H1 (cell line): ENCODE measurements around the gene SAMD4A. TPM values are rescaled to one million over a fixed set of nuclear protein-coding genes. Genes with fewer than 3 reads are reported as not detected.

Experiments
- CTCF ChIA-PET: fragments of 300-600 bp; sonication (Branson Sonifier 250); formaldehyde crosslinking; loops from one replicate; lab custom pipeline; 2021; ENCODE audit not compliant: partially characterized antibody; lab: Charles Lee
- POLR2A ChIA-PET: fragments of 300-600 bp; sonication (Branson Sonifier 250); formaldehyde crosslinking; loops from one replicate; lab custom pipeline; 2021; ENCODE audit warnings: inconsistent platforms; ENCODE audit not compliant: partially characterized antibody; lab: Charles Lee
- DNase-seq, 2 experiments: peaks; one replicate each; pipeline versions ENCODE4 v3.0.0 to v3.0.0-alpha.2; 2010 to 2022; ENCODE audit warnings: low spot score in 2 of 2, low read depth in 1 of 2, mixed read lengths in 1 of 2
- FAIRE-seq: peaks from 2 replicates; lab custom pipeline; 2011; peaks lifted over from hg19 to GRCh38; lab: Jason Lieb, UNC
- H2AFZ ChIP-seq: 2 replicates; pipeline ENCODE4 v1.8.1; 2012; ENCODE audit warnings: low read length, inconsistent platforms
- H2AK5ac ChIP-seq: 2 replicates; pipeline ENCODE4 v1.6.1; 2013; ENCODE audit warnings: low read depth, low read length
- H2BK120ac ChIP-seq: replicated peaks from 2 replicates; pipeline ENCODE3; 2013; ENCODE audit warnings: low read depth, low read length, inconsistent platforms
- H2BK12ac ChIP-seq: 2 replicates; pipeline ENCODE4 v1.6.1; 2013; ENCODE audit warnings: low read depth, low read length
- H2BK15ac ChIP-seq: 2 replicates; pipeline ENCODE4 v1.6.1; 2013; ENCODE audit warnings: low read length
- H2BK20ac ChIP-seq: 2 replicates; pipeline ENCODE4 v1.6.1; 2013; ENCODE audit warnings: low read length
- H2BK5ac ChIP-seq: 2 replicates; pipeline ENCODE4 v1.6.1; 2013; ENCODE audit warnings: low read depth, low read length
- H3K14ac ChIP-seq: 2 replicates; pipeline ENCODE4 v1.6.1; 2013; ENCODE audit warnings: inconsistent platforms; ENCODE audit not compliant: insufficient read length
- H3K18ac ChIP-seq: 2 replicates; pipeline ENCODE4 v1.6.1; 2013; ENCODE audit warnings: low read length; ENCODE audit errors: extremely low read depth
- H3K23ac ChIP-seq: 2 replicates; pipeline ENCODE4 v1.6.1; 2013; ENCODE audit warnings: inconsistent platforms; ENCODE audit not compliant: insufficient read length
- H3K23me2 ChIP-seq: 2 replicates; pipeline ENCODE4 v1.6.1; 2013; ENCODE audit warnings: low read depth, low read length
- H3K27ac ChIP-seq: 2 replicates; pipeline ENCODE4 v1.6.1; 2011; ENCODE audit warnings: low read depth, low read length, inconsistent platforms
- H3K27me3 ChIP-seq, 4 experiments: replicated peaks in 1 of 4; 1 replicate in 1 of 4; 2 replicates in 3 of 4; pipeline versions ENCODE4 v1.6.1 to v1.8.1; 2011 to 2013; ENCODE audit warnings: low read length in 3 of 4, mild to moderate bottlenecking in 3 of 4, inconsistent platforms in 2 of 4, mixed read lengths in 2 of 4, moderate library complexity in 1 of 4; ENCODE audit not compliant: control insufficient read depth in 3 of 4, insufficient read depth in 3 of 4; ENCODE audit errors: extremely low read depth in 1 of 4
- H3K36me3 ChIP-seq, 4 experiments: 2 replicates each; pipeline versions ENCODE4 v1.6.1 to v1.8.1; 2011 to 2013; ENCODE audit warnings: mild to moderate bottlenecking in 4 of 4, low read length in 3 of 4, moderate library complexity in 2 of 4, control low read depth in 1 of 4, inconsistent platforms in 1 of 4; ENCODE audit not compliant: insufficient read depth in 4 of 4, control insufficient read depth in 2 of 4
- H3K4ac ChIP-seq: replicated peaks from 2 replicates; pipeline ENCODE3; 2013; ENCODE audit warnings: low read length, low read depth, mixed read lengths, inconsistent platforms; ENCODE audit not compliant: insufficient read length
- H3K4me1 ChIP-seq, 4 experiments: replicated peaks in 1 of 4; 1 replicate in 1 of 4; 2 replicates in 3 of 4; pipeline versions ENCODE4 v1.6.1 to v1.8.1; 2011 to 2013; ENCODE audit warnings: low read length in 3 of 4, inconsistent platforms in 2 of 4, mixed read lengths in 1 of 4; ENCODE audit not compliant: insufficient read depth in 4 of 4, control insufficient read depth in 3 of 4
- H3K4me2 ChIP-seq, 2 experiments: 2 replicates each; pipeline versions ENCODE4 v1.6.1 to v1.8.1; 2011 to 2013; ENCODE audit warnings: low read depth in 2 of 2, low read length in 2 of 2, control low read depth in 1 of 2, inconsistent platforms in 1 of 2, mild to moderate bottlenecking in 1 of 2; ENCODE audit not compliant: insufficient read depth in 1 of 2
- H3K4me3 ChIP-seq, 4 experiments: fragments of 200-600, 300-600 bp in 1 of 4; sonication (generic), shearing (Covaris generic), sonication (Bioruptor Twin) in 1 of 4; 2 replicates each; pipeline versions ENCODE4 v1.5.1 to v1.8.1; 2011 to 2016; ENCODE audit warnings: low read length in 4 of 4, low read depth in 3 of 4, control low read depth in 2 of 4, inconsistent platforms in 2 of 4, mild to moderate bottlenecking in 2 of 4, mixed read lengths in 1 of 4, moderate library complexity in 1 of 4; ENCODE audit not compliant: insufficient read depth in 2 of 4; ENCODE audit errors: extremely low read depth in 1 of 4
- H3K56ac ChIP-seq: replicated peaks from 2 replicates; pipeline ENCODE3; 2013; ENCODE audit warnings: low read depth, mild to moderate bottlenecking, mixed read lengths, low read length, inconsistent platforms; ENCODE audit not compliant: insufficient read length
- H3K79me1 ChIP-seq: 2 replicates; pipeline ENCODE4 v1.6.1; 2013; ENCODE audit warnings: low read depth, low read length, control low read depth
- H3K79me2 ChIP-seq, 2 experiments: 2 replicates each; pipeline versions ENCODE4 v1.6.1 to v1.8.1; 2012 to 2013; ENCODE audit warnings: low read length in 2 of 2, mild to moderate bottlenecking in 2 of 2, inconsistent platforms in 1 of 2; ENCODE audit not compliant: insufficient read depth in 2 of 2, control insufficient read depth in 1 of 2
- H3K9ac ChIP-seq, 4 experiments: replicated peaks in 1 of 4; 1 replicate in 1 of 4; 2 replicates in 3 of 4; pipeline versions ENCODE4 v1.6.1 to v1.8.1; 2011 to 2013; ENCODE audit warnings: low read depth in 3 of 4, low read length in 3 of 4, control low read depth in 2 of 4, mild to moderate bottlenecking in 2 of 4, moderate library complexity in 2 of 4, inconsistent platforms in 1 of 4; ENCODE audit errors: extremely low read depth in 1 of 4
- H3K9me3 ChIP-seq, 2 experiments: 2 replicates each; pipeline versions ENCODE4 v1.6.1 to v1.8.1; 2012 to 2013; ENCODE audit warnings: mild to moderate bottlenecking in 2 of 2, moderate library complexity in 2 of 2, control low read depth in 1 of 2, inconsistent platforms in 1 of 2, low read depth in 1 of 2, low read length in 1 of 2, mixed read lengths in 1 of 2; ENCODE audit not compliant: insufficient read depth in 2 of 2
- H4K20me1 ChIP-seq, 2 experiments: replicated peaks in 1 of 2; 2 replicates each; pipeline versions ENCODE3 to v1.8.1; 2011 to 2013; ENCODE audit warnings: inconsistent platforms in 2 of 2, low read length in 2 of 2, mild to moderate bottlenecking in 1 of 2; ENCODE audit not compliant: insufficient read depth in 2 of 2, control insufficient read depth in 1 of 2
- H4K5ac ChIP-seq: 2 replicates; pipeline ENCODE4 v1.6.1; 2013; ENCODE audit warnings: low read length, low read depth, mixed read lengths, inconsistent platforms; ENCODE audit not compliant: insufficient read length
- H4K8ac ChIP-seq: 2 replicates; pipeline ENCODE4 v1.8.0; 2013; ENCODE audit warnings: mild to moderate bottlenecking, moderate library complexity, low read length, inconsistent platforms; ENCODE audit not compliant: insufficient read depth; ENCODE audit errors: extremely low read depth
- H4K91ac ChIP-seq: replicated peaks from 2 replicates; pipeline ENCODE3; 2013; ENCODE audit warnings: low read length, mixed read lengths, inconsistent platforms; ENCODE audit not compliant: insufficient read length
- CBX5 ChIP-seq: fragments of 300-800, 300-1000 bp; sonication (generic); IDR thresholded peaks from 2 replicates; pipeline ENCODE4 v1.7.1; 2016; ENCODE audit warnings: antibody characterized with exemption, low read length, low read depth
- E2F6 ChIP-seq: IDR thresholded peaks from 2 replicates; pipeline ENCODE4 v1.6.1; 2012; ENCODE audit warnings: inconsistent platforms
- EP300 ChIP-seq, 2 experiments: IDR thresholded peaks; 1 replicate in 1 of 2; 2 replicates in 1 of 2; pipeline ENCODE4 v1.6.1; 2011 to 2012; ENCODE audit warnings: low read depth in 2 of 2, low read length in 2 of 2, mild to moderate bottlenecking in 2 of 2, borderline replicate concordance in 1 of 2, inconsistent platforms in 1 of 2, moderate library complexity in 1 of 2
- RAD21 ChIP-seq, 2 experiments: IDR thresholded peaks in 1 of 2; conservative IDR thresholded peaks in 1 of 2; 2 replicates each; pipeline ENCODE4 v1.6.1; 2011; ENCODE audit warnings: low read depth in 2 of 2, low read length in 2 of 2, improper control_type of control experiment in 1 of 2, inconsistent platforms in 1 of 2, mild to moderate bottlenecking in 1 of 2, moderate library complexity in 1 of 2
- SAP30 ChIP-seq: fragments of 300-600 bp; sonication (generic); IDR thresholded peaks from 2 replicates; pipeline ENCODE4 v1.7.1; 2012; ENCODE audit warnings: low read length, moderate library complexity, mild to moderate bottlenecking, inconsistent platforms; ENCODE audit not compliant: insufficient read depth, insufficient replicate concordance
- SRF ChIP-seq: IDR thresholded peaks from 2 replicates; pipeline ENCODE4 v1.6.1; 2011; ENCODE audit warnings: mild to moderate bottlenecking, low read depth, low read length, moderate library complexity
- TAF1 ChIP-seq: IDR thresholded peaks from 2 replicates; pipeline ENCODE4 v1.6.1; 2011; ENCODE audit warnings: mild to moderate bottlenecking, low read depth, low read length
- TEAD4 ChIP-seq: IDR thresholded peaks from 2 replicates; pipeline ENCODE4 v1.6.1; 2012; ENCODE audit warnings: low read depth, low read length, inconsistent platforms, mixed read lengths
- WGBS, 2 experiments: shearing (Covaris generic) in 1 of 2; methylation state at CpG; one replicate each; pipeline versions ENCODE4 v1.1.6 to v1.1.7; 2013 to 2015; ENCODE audit warnings: low lambda C conversion rate in 2 of 2, mixed read lengths in 2 of 2, inconsistent platforms in 1 of 2, low coverage in 1 of 2, missing lambda C conversion rate in 1 of 2; ENCODE audit not compliant: insufficient replicate concordance in 2 of 2, insufficient coverage in 1 of 2, insufficient read length in 1 of 2; ENCODE audit errors: extremely low coverage in 1 of 2, missing lambda C conversion rate in 1 of 2; 5-methylcytosine and 5-hydroxymethylcytosine counted together
- polyA plus RNA-seq, 7 experiments: library from polyadenylated mRNA; depleted of rRNA in 3 of 7; stranded (reverse) in 5 of 7; unstranded in 2 of 7; fragments of >200 nt in 5 of 7; fragments of 200-250 nt in 2 of 7; gene quantifications; 1 replicate in 5 of 7; 2 replicates in 1 of 7; 4 replicates in 1 of 7; pipeline versions ENCODE4 v1.2.1 to v1.2.3, GENCODE V29; 2011 to 2013; ENCODE audit warnings: missing spikeins in 2 of 7, mixed read lengths in 2 of 7
- total RNA-seq: library from RNA; stranded (reverse); fragmentation: NEBNext Ultra II Directional; extraction: Animal tissue kit (Norgen Biotek cat#: 25700); gene quantifications from 2 replicates; pipeline ENCODE4 v1.2.1, GENCODE V29; 2021

Gene SAMD4A
- total and polyA plus RNA-seq, 2 of the 8 experiments (the other 6 are each of a cell fraction or from before 2014, with no cell fraction given) = 2.4 to 12.3 TPM

- no peaks in the 10 kb centered on the region for H3K36me3 ChIP-seq
- H4K8ac ChIP-seq = no peak overlapping the region
- peaks cover 2 to 15% (median 8%) of the 10 kb centered on the region in 4 experiments; a peak in 5 of 7 replicates for H3K4me1 ChIP-seq
- H4K20me1 ChIP-seq = peaks cover 0 to 3% of the 10 kb centered on the region in 2 experiments
- H3K4me3 ChIP-seq = no peak overlapping the region
- H3K4me2 ChIP-seq = no peak overlapping the region
- FAIRE-seq = no peak
- TF ChIP-seq E2F6 (no peak), CBX5 (no peak), RAD21 (IDR thresholded peaks at IDR 0.05 in 1 of 2, conservative IDR thresholded peaks at IDR 0.05 in 1 of 2; ENCODE audit: low read depth in 2 of 2, low read length in 2 of 2) (no peak), TEAD4 (no peak), TAF1 (no peak), EP300 (IDR thresholded peaks at IDR 0.05; ENCODE audit: borderline replicate concordance in 1 of 2, low read depth in 2 of 2, low read length in 2 of 2) (no peak), SAP30 (no peak), SRF (no peak)
- H3K18ac ChIP-seq = no peak overlapping the region
- CTCF ChIA-PET = interaction anchor here (0.8 to 8.3 kb wide), 23 partner anchors 9 to 476 kb away, joined by 3 to 86 read pairs (median 5); partner anchors contain the start of genes GMFB and SAMD4A
- no peak for DNase-seq
- H2BK120ac ChIP-seq = no peak overlapping the region
- H3K56ac ChIP-seq = no peak overlapping the region
- no peak overlapping the region for H3K27ac ChIP-seq
- no peak overlapping the region for H2BK5ac ChIP-seq
- no peak overlapping the region for H2AFZ ChIP-seq
- 78% methylated on average over 6 of the region's 6 CpGs; no CpG with 5 or more reads in 1 of the 2 experiments for WGBS, 2 experiments
- no peak overlapping the region for H2BK15ac ChIP-seq
- H2BK20ac ChIP-seq = no peak overlapping the region
- H3K23me2 ChIP-seq = no peaks in the 10 kb centered on the region
- no peak overlapping the region for H4K91ac ChIP-seq
- H2BK12ac ChIP-seq = no peak overlapping the region; the same call in 1 of the 2 replicates
- no peak overlapping the region for H3K9ac ChIP-seq
- H3K23ac ChIP-seq = no peak overlapping the region
- H3K27me3 ChIP-seq = no peaks in the 10 kb centered on the region; a peak in 1 of 7 replicates
- H3K14ac ChIP-seq = no peak overlapping the region
- H3K9me3 ChIP-seq = no peaks in the 10 kb centered on the region
- POLR2A ChIA-PET = interaction anchor here (0.6 to 2.3 kb wide), 5 partner anchors 11 to 248 kb away, joined by 3 to 8 read pairs (median 3); no protein-coding TSS in a partner anchor
- no peaks in the 10 kb centered on the region for H3K79me1 ChIP-seq
- no peaks in the 10 kb centered on the region for H3K79me2 ChIP-seq
- H3K4ac ChIP-seq = no peak overlapping the region
- no peak overlapping the region for H2AK5ac ChIP-seq
- no peak overlapping the region for H4K5ac ChIP-seq
These were observed 238.1 kb downstream of the SAMD4A start for GRCh38 chr14:54805070-54805444.
